Kidney glomerular epithelial cell (primary cell): Measurements from ENCODE around the gene SLC44A4.
"Not testable (repeated sequence)": the region's sequence is repeated elsewhere in the genome, so short reads cannot be mapped to it uniquely, and the experiment has no call there.

Source experiments
- DNase-seq: peaks from one replicate; lab custom pipeline; 2025; lab: John Stamatoyannopoulos, UW

The SLC44A4 gene

GRCh38 chr6:31878726-31879125, at the start of gene SLC44A4:
Gene SLC44A4 (minus strand): TSS chr6:31878997. CDS start chr6:31878980, 17 bp downstream.
- no peak for DNase-seq

- DNase-seq, result no peak
Observed at GRCh38 chr6:31928672-31928939, 49.8 kb upstream of the SLC44A4 start.

GRCh38 chr6:31927863-31928671, 49.3 kb upstream of the SLC44A4 start:
- DNase-seq, result no peak

GRCh38 chr6:31927242-31927862, 48.6 kb upstream of the SLC44A4 start, which contains the start of gene C2:
Gene C2 (plus strand): TSS chr6:31927717. CDS start chr6:31927753, 36 bp downstream.
- DNase-seq, result no peak

GRCh38 chr6:31922942-31923341, 44.1 kb upstream of the SLC44A4 start:
- DNase-seq, result peak; percentile 20

GRCh38 chr6:31920811-31921210, 42.0 kb upstream of the SLC44A4 start:
- no peak for DNase-seq

GRCh38 chr6:31919624-31920303, 41.0 kb upstream of the SLC44A4 start:
- no peak for DNase-seq

- no peak for DNase-seq
Observed at GRCh38 chr6:31918069-31918720, 39.4 kb upstream of the SLC44A4 start.

GRCh38 chr6:31915756-31916155, 37.0 kb upstream of the SLC44A4 start:
- DNase-seq, result no peak

GRCh38 chr6:31915351-31915750, 36.6 kb upstream of the SLC44A4 start:
- no peak for DNase-seq

- no peak for DNase-seq
Observed at GRCh38 chr6:31911826-31912585, 33.2 kb upstream of the SLC44A4 start.

GRCh38 chr6:31909298-31909697, 30.5 kb upstream of the SLC44A4 start:
- not testable (repeated sequence) for DNase-seq

- peak; percentile 26 for DNase-seq
Observed at GRCh38 chr6:31908791-31909190, 30.0 kb upstream of the SLC44A4 start.

- not testable (repeated sequence) for DNase-seq
Observed at GRCh38 chr6:31908255-31908654, 29.5 kb upstream of the SLC44A4 start.

GRCh38 chr6:31907158-31907813, 28.5 kb upstream of the SLC44A4 start:
- peak; percentile 79 for DNase-seq

- DNase-seq, result not testable (repeated sequence)
Observed at GRCh38 chr6:31906727-31907126, 27.9 kb upstream of the SLC44A4 start.

- no peak for DNase-seq
Observed at GRCh38 chr6:31906122-31906521, 27.3 kb upstream of the SLC44A4 start.

GRCh38 chr6:31905041-31905440, 26.2 kb upstream of the SLC44A4 start:
- no peak for DNase-seq

- no peak for DNase-seq
Observed at GRCh38 chr6:31903957-31904356, 25.2 kb upstream of the SLC44A4 start.

GRCh38 chr6:31901953-31902643, 23.3 kb upstream of the SLC44A4 start, which contains the start of gene ZBTB12:
Gene ZBTB12 (minus strand): TSS chr6:31902086. CDS start chr6:31901305, 781 bp downstream.
- peak; percentile 78 for DNase-seq
